ENCODE results near the gene FAM53B.

FAM53B gene

GRCh38 chr10:124741281-124741921, 2.8 kb downstream of the FAM53B start:
- TF ChIP-seq POU6F1 (CRISPR knock-in tag; IDR thresholded peaks at IDR 0.05; ENCODE audit: borderline replicate concordance, low read depth) (no peak), TCF4 (CRISPR knock-in tag; IDR thresholded peaks at IDR 0.05; ENCODE audit: borderline replicate concordance) (no peak), PPARA (CRISPR knock-in tag; IDR thresholded peaks at IDR 0.05; ENCODE audit: borderline replicate concordance) (no peak), CREB5 (CRISPR knock-in tag; IDR thresholded peaks at IDR 0.05; ENCODE audit: low read depth) (no peak), BACH2 (CRISPR knock-in tag; IDR thresholded peaks at IDR 0.05; ENCODE audit: borderline replicate concordance) (no peak)
- ATAC-seq, result peak; percentile 74

- ATAC-seq, result no peak
- no peak for TF ChIP-seq CREB5 (CRISPR knock-in tag; IDR thresholded peaks at IDR 0.05; ENCODE audit: low read depth)
These were observed 3.6 kb downstream of the FAM53B start for GRCh38 chr10:124740369-124741280.

- no peak for ATAC-seq
- TF ChIP-seq ARNTL (CRISPR knock-in tag; IDR thresholded peaks at IDR 0.05; ENCODE audit: borderline replicate concordance, low read depth) (no peak), ZFP3 (CRISPR knock-in tag; IDR thresholded peaks at IDR 0.05) (no peak), GLIS3 (CRISPR knock-in tag; IDR thresholded peaks at IDR 0.05) (no peak)
These were observed 4.2 kb downstream of the FAM53B start for GRCh38 chr10:124739986-124740368.

GRCh38 chr10:124739119-124739921, 4.9 kb downstream of the FAM53B start:
- no peak for ATAC-seq
- TF ChIP-seq POU6F1 (CRISPR knock-in tag; IDR thresholded peaks at IDR 0.05; ENCODE audit: borderline replicate concordance, low read depth) (no peak), ZNF565 (CRISPR knock-in tag; conservative IDR thresholded peaks at IDR 0.05; ENCODE audit: low read depth) (no peak), ESRRG (CRISPR knock-in tag; IDR thresholded peaks at IDR 0.05) (no peak), BACH2 (CRISPR knock-in tag; IDR thresholded peaks at IDR 0.05; ENCODE audit: borderline replicate concordance) (no peak), CSRNP3 (CRISPR knock-in tag; IDR thresholded peaks at IDR 0.05) (no peak), GLIS3 (CRISPR knock-in tag; IDR thresholded peaks at IDR 0.05) (no peak), PATZ1 (CRISPR knock-in tag; IDR thresholded peaks at IDR 0.05; ENCODE audit: borderline replicate concordance) (no peak), RARB (CRISPR knock-in tag; IDR thresholded peaks at IDR 0.05) (no peak), TSHZ2 (CRISPR knock-in tag; IDR thresholded peaks at IDR 0.05) (no peak), TOX (CRISPR knock-in tag; IDR thresholded peaks at IDR 0.05; ENCODE audit: borderline replicate concordance) (no peak), CREB5 (CRISPR knock-in tag; IDR thresholded peaks at IDR 0.05; ENCODE audit: low read depth) (no peak), ZNF70 (CRISPR knock-in tag; IDR thresholded peaks at IDR 0.05) (no peak), ARNTL (CRISPR knock-in tag; IDR thresholded peaks at IDR 0.05; ENCODE audit: borderline replicate concordance, low read depth) (no peak), ZFP30 (CRISPR knock-in tag; IDR thresholded peaks at IDR 0.05) (no peak), ZFP3 (CRISPR knock-in tag; IDR thresholded peaks at IDR 0.05) (no peak)

Measured in SK-N-SH treated with all-trans-retinoic acid at 6 μM for 48 hours (cell line).